ENCODE data around the gene EDAR. TPM values are rescaled to one million over a fixed set of nuclear protein-coding genes. Genes with fewer than 3 reads are reported as not detected.

The EDAR gene
- total RNA-seq, 3 donors from 2014 or later, result 0.25 to 0.81 (median 0.60) TPM

GRCh38 chr2:108893277-108893676 is 95.7 kb downstream of the EDAR start:
- no peaks in the 10 kb centered on the region for H3K36me3 ChIP-seq (ENCODE audit: low read depth)
- H3K4me1 ChIP-seq (ENCODE audit: low read depth), result peaks cover 18% of the 10 kb centered on the region
- intact Hi-C loops (cut with DNase I, micrococcal nuclease), result no loop called here
- no peak for ATAC-seq
- TF ChIP-seq, protein P1, sequence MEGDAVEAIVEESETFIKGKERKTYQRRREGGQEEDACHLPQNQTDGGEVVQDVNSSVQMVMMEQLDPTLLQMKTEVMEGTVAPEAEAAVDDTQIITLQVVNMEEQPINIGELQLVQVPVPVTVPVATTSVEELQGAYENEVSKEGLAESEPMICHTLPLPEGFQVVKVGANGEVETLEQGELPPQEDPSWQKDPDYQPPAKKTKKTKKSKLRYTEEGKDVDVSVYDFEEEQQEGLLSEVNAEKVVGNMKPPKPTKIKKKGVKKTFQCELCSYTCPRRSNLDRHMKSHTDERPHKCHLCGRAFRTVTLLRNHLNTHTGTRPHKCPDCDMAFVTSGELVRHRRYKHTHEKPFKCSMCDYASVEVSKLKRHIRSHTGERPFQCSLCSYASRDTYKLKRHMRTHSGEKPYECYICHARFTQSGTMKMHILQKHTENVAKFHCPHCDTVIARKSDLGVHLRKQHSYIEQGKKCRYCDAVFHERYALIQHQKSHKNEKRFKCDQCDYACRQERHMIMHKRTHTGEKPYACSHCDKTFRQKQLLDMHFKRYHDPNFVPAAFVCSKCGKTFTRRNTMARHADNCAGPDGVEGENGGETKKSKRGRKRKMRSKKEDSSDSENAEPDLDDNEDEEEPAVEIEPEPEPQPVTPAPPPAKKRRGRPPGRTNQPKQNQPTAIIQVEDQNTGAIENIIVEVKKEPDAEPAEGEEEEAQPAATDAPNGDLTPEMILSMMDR (IDR thresholded peaks at IDR 0.05), result no peak
- H3K4me3 ChIP-seq, result no peak overlapping the region
- peaks cover 15% of the 10 kb centered on the region for H3K9me3 ChIP-seq
- no peak for DNase-seq

DNA sequence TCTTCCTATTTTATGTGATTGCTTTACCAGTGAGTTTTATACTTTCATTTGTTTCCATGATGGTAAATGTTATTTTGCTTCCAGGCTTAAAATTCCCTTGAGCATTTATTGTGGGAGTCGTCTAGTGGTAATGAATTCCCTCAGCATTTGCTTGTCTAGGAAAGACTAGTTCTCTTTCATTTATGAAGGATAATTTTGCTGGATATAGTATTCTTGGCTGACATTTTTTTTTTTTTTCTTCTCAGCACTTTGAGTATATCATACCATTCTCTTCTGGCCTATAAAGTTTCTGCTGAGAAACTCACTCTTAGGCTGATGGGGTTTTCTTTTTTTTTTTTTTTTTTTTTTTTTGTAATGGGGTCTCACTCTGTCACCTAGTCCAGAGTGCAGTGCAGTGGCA is 99.1 kb downstream of the EDAR start:
- ATAC-seq (no peak), DNase-seq (no peak)
- H3K36me3 ChIP-seq (ENCODE audit: low read depth), result no peaks in the 10 kb centered on the region
- no peak overlapping the region for H3K4me3 ChIP-seq
- TF ChIP-seq, protein P1 (IDR thresholded peaks at IDR 0.05), result no peak
- H3K4me1 ChIP-seq (ENCODE audit: low read depth), result peaks cover 10% of the 10 kb centered on the region
- intact Hi-C loops (cut with DNase I, micrococcal nuclease), result no loop called here
- peaks cover 15% of the 10 kb centered on the region for H3K9me3 ChIP-seq

DNA sequence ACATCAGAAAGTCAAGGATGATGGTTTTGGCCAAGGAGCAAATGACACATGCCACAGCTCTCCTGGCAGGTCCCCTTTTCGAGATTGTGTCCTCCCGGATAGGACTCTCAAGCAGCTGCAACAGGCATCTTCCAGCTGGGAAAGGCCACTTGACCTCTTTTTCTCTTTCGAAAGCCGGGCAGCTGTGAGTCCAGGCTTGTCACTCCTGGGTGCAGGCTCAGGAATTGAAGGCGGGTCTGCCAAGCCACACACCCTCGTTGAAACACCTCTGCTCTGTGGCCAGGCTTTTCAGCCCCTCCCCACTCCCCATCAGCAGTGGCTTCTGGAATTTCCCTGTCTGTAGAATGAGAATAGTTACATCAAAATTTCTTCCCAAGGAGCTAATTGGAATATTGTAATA is 104.4 kb downstream of the EDAR start:
- no peaks in the 10 kb centered on the region for H3K4me1 ChIP-seq (ENCODE audit: low read depth)
- H3K36me3 ChIP-seq (ENCODE audit: low read depth), result no peaks in the 10 kb centered on the region
- H3K4me3 ChIP-seq, result no peak overlapping the region
- intact Hi-C loops (cut with DNase I, micrococcal nuclease), result no loop called here
- no peak for DNase-seq
- TF ChIP-seq, protein P1 (IDR thresholded peaks at IDR 0.05), result no peak
- no peak for ATAC-seq
- peaks cover 11% of the 10 kb centered on the region for H3K9me3 ChIP-seq

DNA sequence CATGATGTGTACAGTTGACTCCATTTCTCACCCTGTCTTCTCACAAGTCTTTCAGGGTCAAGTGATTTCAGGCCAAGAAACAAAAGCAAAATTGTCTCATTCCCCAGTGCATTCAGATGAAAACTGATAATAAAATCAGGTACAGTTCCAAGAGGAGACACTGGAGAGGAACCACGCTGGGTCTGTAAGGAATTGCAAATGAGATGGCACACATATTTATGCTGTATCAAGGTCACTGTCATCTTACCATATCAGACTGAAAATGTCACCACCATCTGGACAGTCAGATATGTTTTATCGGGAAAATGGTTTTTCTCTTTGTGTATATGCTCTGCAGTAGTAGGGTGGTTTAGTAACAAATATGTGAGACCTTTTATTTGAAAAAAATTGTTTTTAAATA is 110.7 kb downstream of the EDAR start:
- DNase-seq (no peak), ATAC-seq (no peak)
- TF ChIP-seq, protein P1 (IDR thresholded peaks at IDR 0.05), result no peak
- H3K4me3 ChIP-seq, result no peak overlapping the region
- H3K4me1 ChIP-seq (ENCODE audit: low read depth), result no peaks in the 10 kb centered on the region
- peaks cover 7% of the 10 kb centered on the region for H3K9me3 ChIP-seq
- intact Hi-C loops (cut with DNase I, micrococcal nuclease), result no loop called here
- H3K36me3 ChIP-seq (ENCODE audit: low read depth), result no peaks in the 10 kb centered on the region

DNA sequence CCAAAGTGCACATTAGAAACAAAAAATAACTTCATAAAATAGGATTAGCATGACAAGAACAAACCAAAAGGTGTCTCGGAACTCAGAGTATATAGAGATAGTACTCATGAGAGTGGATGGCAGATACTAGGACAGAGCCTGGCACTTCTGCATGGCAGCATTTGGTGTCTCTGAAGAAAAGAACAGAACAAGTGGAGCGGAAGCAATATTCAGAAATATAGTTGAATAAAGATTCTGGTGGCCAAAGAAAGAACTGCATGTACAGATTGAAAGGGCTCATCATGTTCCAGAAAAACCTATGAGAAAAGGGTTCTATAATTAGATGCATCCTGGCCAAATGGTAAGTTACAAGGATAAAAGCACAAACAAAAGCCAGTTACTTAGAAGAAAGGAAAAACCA is 111.5 kb downstream of the EDAR start:
- intact Hi-C loops (cut with DNase I, micrococcal nuclease), result no loop called here
- TF ChIP-seq, protein P1 (IDR thresholded peaks at IDR 0.05), result no peak
- H3K9me3 ChIP-seq, result peaks cover 7% of the 10 kb centered on the region

DNA sequence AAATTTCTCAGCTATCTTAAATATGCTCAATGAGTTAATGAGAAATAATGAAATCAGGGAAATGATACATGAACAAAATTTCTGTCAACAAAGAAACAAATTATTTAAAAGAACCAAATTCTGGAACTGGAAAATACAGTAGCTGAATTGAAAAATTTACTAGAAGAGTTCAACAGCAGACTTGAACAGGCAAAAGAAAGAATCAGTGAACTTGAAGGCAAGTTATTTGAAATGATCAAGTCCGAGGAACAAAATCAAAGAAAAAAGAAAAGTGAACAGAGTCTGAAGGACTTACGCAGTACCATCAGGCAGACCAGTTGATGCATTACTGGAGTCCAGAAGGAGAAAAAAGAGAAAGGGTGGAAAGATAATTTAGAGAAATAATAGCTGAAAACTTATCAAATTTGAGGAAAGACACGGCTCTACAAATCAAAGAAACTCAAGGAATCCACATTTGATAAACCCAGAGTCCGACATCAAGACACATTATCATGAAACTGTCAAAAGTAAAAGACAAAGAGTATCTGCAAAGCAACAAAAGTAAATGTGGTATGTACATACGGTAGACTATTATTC is 118.9 kb downstream of the EDAR start:
- H3K4me1 ChIP-seq (ENCODE audit: low read depth), result no peaks in the 10 kb centered on the region
- no peak overlapping the region for H3K4me3 ChIP-seq
- H3K9me3 ChIP-seq, result peaks cover 17% of the 10 kb centered on the region
- H3K36me3 ChIP-seq (ENCODE audit: low read depth), result no peaks in the 10 kb centered on the region
- intact Hi-C loops (cut with DNase I, micrococcal nuclease), result no loop called here
- ATAC-seq (no peak), DNase-seq (no peak)
- TF ChIP-seq, protein P1 (IDR thresholded peaks at IDR 0.05), result no peak

More for the DNA sequence above, 111.5 kb downstream of the EDAR start:
- DNase-seq, result no peak
- H3K4me1 ChIP-seq (ENCODE audit: low read depth), result no peaks in the 10 kb centered on the region
- no peak overlapping the region for H3K4me3 ChIP-seq
- no peak for ATAC-seq
- no peaks in the 10 kb centered on the region for H3K36me3 ChIP-seq (ENCODE audit: low read depth)

Measured in mucosa of descending colon (tissue), 3 donors.